Right lobe of liver (tissue), 4 donors: ENCODE measurements around the gene DLG1.

Experiments used
- POLR2A ChIP-seq: fragments of 450-650 bp; IDR thresholded peaks from one replicate; pipeline ENCODE4 v1.6.1; 2017; ENCODE audit warnings: antibody characterized with exemption, mild to moderate bottlenecking
- TF ChIP-seq, protein P1 (sequence below), 4 donors: fragments of 200-600 bp in 3 of 4; fragments of 450-650 bp in 1 of 4; IDR thresholded peaks; one replicate each; pipeline versions ENCODE4 v1.5.1 to v1.8.0; 2016 to 2022; ENCODE audit warnings: antibody characterized with exemption in 4 of 4, mild to moderate bottlenecking in 2 of 4
- donor health status: DM: no; HTN: no; CAD: no.
- donor health status: DM: no; HTN: no; CAD: no.
- donor health status: DM: no; HTN: yes; CAD: no.

GRCh38 chr3:197283045-197283444, 15.4 kb downstream of the DLG1 start:
- TF ChIP-seq, protein P1, sequence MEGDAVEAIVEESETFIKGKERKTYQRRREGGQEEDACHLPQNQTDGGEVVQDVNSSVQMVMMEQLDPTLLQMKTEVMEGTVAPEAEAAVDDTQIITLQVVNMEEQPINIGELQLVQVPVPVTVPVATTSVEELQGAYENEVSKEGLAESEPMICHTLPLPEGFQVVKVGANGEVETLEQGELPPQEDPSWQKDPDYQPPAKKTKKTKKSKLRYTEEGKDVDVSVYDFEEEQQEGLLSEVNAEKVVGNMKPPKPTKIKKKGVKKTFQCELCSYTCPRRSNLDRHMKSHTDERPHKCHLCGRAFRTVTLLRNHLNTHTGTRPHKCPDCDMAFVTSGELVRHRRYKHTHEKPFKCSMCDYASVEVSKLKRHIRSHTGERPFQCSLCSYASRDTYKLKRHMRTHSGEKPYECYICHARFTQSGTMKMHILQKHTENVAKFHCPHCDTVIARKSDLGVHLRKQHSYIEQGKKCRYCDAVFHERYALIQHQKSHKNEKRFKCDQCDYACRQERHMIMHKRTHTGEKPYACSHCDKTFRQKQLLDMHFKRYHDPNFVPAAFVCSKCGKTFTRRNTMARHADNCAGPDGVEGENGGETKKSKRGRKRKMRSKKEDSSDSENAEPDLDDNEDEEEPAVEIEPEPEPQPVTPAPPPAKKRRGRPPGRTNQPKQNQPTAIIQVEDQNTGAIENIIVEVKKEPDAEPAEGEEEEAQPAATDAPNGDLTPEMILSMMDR (IDR thresholded peaks at IDR 0.05): no peak
- TF ChIP-seq POLR2A: no peak
